ENCODE measurements around the gene SLC1A4. TPM values are rescaled to one million over a fixed set of nuclear protein-coding genes. Genes with fewer than 3 reads are reported as not detected.

SLC1A4 gene
- total RNA-seq, 4 donors from 2014 or later: 7.2 to 14.4 (median 12.2) TPM

DNA sequence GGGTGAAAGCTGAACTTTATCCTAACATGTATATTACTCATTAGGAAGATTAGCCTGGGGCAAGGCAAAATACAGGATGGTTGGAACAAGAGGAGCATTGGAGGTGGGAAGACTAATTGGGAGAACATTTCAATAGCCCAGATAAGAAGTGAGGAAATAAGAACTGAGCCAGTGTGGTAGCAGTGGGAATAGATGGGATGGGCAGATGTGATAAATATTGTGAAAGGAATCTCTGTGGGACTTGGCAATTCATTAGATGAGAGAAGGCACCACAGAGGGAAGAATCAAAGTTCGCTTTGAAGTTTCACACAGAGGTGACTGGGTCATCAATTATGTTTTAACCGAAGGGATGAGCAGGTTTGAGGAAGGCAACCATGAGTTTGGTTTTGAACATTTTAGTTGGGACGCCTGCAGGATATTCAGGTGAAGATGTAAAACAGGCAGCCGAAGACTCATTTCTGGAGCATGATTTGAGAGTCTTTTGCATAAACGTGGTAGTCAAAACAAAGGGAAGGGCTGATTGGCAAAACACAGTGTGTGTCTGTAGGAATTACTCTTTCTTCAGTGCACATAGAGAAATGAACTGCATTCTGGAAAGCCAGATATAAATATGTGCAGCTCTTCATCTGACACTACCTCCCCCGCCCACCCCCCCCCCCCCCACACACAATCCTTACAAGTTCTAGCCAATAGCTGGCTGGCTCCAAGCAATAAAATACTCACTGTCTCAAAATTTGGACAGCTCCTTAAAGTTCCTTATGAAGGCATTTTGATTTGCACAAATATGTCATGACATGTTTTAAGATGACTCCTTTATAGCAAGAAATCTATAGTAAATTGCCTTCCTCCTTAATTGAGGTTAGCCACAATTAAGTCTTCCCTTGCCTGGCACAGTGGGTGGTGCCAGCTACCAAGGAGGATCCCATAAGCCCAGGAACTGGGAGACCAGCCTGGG is 1.9 kb upstream of the SLC1A4 start:
- H3K36me3 ChIP-seq: no peaks in the 10 kb centered on the region
- 36 to 47% methylated on average over 6 of the region's 6 CpGs for WGBS, 2 donors
- no peaks in the 10 kb centered on the region for H3K9me3 ChIP-seq
- H3K4me1 ChIP-seq: peaks cover 0 to 38% (median 0%) of the 10 kb centered on the region in 4 donors
- no peaks in the 10 kb centered on the region for H3K27me3 ChIP-seq
- TF ChIP-seq EP300 (IDR thresholded peaks at IDR 0.05) (no peak), POLR2A (IDR thresholded peaks at IDR 0.05) (no peak)
- TF ChIP-seq, protein P1, sequence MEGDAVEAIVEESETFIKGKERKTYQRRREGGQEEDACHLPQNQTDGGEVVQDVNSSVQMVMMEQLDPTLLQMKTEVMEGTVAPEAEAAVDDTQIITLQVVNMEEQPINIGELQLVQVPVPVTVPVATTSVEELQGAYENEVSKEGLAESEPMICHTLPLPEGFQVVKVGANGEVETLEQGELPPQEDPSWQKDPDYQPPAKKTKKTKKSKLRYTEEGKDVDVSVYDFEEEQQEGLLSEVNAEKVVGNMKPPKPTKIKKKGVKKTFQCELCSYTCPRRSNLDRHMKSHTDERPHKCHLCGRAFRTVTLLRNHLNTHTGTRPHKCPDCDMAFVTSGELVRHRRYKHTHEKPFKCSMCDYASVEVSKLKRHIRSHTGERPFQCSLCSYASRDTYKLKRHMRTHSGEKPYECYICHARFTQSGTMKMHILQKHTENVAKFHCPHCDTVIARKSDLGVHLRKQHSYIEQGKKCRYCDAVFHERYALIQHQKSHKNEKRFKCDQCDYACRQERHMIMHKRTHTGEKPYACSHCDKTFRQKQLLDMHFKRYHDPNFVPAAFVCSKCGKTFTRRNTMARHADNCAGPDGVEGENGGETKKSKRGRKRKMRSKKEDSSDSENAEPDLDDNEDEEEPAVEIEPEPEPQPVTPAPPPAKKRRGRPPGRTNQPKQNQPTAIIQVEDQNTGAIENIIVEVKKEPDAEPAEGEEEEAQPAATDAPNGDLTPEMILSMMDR (IDR thresholded peaks at IDR 0.05): no peak
- H3K4me3 ChIP-seq: peak overlapping the region in 2 of 4 donors; percentile 69 to 81
- no peak for DNase-seq (ENCODE audit: low spot score in 2 of 2)
- H3K27ac ChIP-seq: peak overlapping the region in 3 of 4 donors; percentile 97 to 98 (median 98)

- WGBS, 2 donors: 2% methylated on average over 12 of the region's 12 CpGs
- Histone ChIP-seq H3K27me3 (no peaks in the 10 kb centered on the region), H3K4me3 (peak overlapping the region; percentile 56 to 81 (median 70)), H3K27ac (peak overlapping the region; percentile 90 to 98 (median 98)), H3K9me3 (no peaks in the 10 kb centered on the region), H3K36me3 (no peaks in the 10 kb centered on the region), H3K4me1 (peaks cover 0 to 42% (median 0%) of the 10 kb centered on the region in 4 donors)
- TF ChIP-seq, protein P1 (IDR thresholded peaks at IDR 0.05): no peak
- TF ChIP-seq POLR2A (IDR thresholded peaks at IDR 0.05) (no peak), EP300 (IDR thresholded peaks at IDR 0.05) (no peak)
- DNase-seq (ENCODE audit: low spot score in 2 of 2): no peak
Observed at GRCh38 chr2:64987956-64988419, 1.2 kb upstream of the SLC1A4 start.

DNA sequence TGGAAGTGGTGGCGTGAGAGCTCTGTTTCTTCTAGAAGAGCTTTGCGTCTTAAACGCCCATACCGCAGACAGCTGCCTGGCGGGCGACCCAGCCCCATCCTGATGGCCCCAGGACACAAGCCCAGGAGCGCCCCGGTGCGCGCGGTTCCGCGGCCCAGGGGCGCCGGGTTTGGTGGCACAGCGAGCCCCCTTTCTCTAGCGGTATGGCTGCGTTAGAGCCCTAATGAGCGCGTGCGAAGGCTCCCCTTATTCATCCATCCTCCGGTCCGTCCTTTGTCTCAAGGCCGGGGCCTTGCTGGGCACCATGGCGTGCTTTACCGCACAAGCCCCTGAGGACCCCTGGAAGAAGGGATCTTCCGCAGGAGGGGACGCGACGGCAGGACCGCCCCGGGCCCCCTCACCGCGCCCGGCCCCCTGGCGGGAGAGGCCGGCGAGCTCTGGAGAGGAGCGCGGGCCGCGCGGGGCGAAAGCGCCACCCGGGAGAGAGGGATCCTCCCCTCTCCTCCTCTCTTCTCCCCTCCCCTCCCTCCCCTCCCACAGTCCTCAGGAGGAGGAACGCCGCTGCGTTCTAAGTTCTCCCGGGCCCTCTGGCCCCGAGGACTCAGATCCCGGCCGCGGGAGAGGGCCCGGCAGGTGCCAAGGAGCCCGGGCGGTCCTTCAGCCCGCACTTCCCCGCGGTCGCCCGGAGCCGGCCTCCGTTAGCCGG is 626 bp upstream of the SLC1A4 start:
- TF ChIP-seq POLR2A (IDR thresholded peaks at IDR 0.05): peak in 1 of 2 donors; percentile 78
- TF ChIP-seq, protein P1 (IDR thresholded peaks at IDR 0.05): peak in 4 of 5 experiments; percentile 40 to 80 (median 62)
- TF ChIP-seq EP300 (IDR thresholded peaks at IDR 0.05): peak in 1 of 2 donors; percentile 63
- Histone ChIP-seq H3K4me1 (peaks cover 0 to 45% (median 0%) of the 10 kb centered on the region in 4 donors), H3K36me3 (no peaks in the 10 kb centered on the region), H3K27me3 (no peaks in the 10 kb centered on the region), H3K27ac (peak overlapping the region; percentile 90 to 98 (median 98)), H3K9me3 (no peaks in the 10 kb centered on the region), H3K4me3 (peak overlapping the region; percentile 56 to 81 (median 70))
- peak; percentile 17 to 54 for DNase-seq (ENCODE audit: low spot score in 2 of 2)
- WGBS, 2 donors: 0% methylated on average over 7 to 25 of the region's 65 CpGs

DNA sequence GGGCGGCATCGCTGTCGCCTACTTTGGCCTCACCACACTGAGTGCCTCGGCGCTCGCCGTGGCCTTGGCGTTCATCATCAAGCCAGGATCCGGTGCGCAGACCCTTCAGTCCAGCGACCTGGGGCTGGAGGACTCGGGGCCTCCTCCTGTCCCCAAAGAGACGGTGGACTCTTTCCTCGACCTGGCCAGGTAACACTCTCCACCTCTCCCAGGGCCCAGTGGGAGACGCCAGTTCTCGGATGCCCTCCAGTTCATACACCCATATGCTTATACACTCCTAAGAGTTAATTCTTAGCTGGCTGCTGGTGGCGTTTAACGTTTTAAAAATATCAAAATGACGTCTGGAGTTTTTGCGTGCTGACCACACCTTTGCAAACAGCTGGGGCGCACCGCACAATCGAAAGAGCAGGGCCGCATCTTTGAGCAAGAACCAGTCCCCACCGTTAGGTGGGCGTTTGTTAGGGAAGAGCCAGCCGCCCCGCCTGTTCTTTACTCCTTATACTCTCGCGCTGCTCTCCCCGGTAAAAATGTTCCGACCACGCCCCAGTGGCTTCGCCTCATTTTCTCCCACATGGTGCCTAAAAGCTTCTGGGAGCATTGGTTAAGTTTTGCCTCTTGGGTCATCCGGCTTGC is 899 bp downstream of the SLC1A4 start:
- no peaks in the 10 kb centered on the region for H3K36me3 ChIP-seq
- H3K4me1 ChIP-seq: peaks cover 0 to 45% (median 0%) of the 10 kb centered on the region in 4 donors
- no peaks in the 10 kb centered on the region for H3K27me3 ChIP-seq
- TF ChIP-seq, protein P1 (IDR thresholded peaks at IDR 0.05): no peak
- TF ChIP-seq POLR2A (IDR thresholded peaks at IDR 0.05) (no peak), EP300 (IDR thresholded peaks at IDR 0.05) (no peak)
- DNase-seq (ENCODE audit: low spot score in 2 of 2): peak in 1 of 2 donors; percentile 11
- H3K9me3 ChIP-seq: no peaks in the 10 kb centered on the region
- 5 to 11% methylated on average over 26 to 29 of the region's 35 CpGs for WGBS, 2 donors
- H3K4me3 ChIP-seq: peak overlapping the region; percentile 56 to 82 (median 75)
- H3K27ac ChIP-seq: peak overlapping the region in 3 of 4 donors; percentile 90 to 98 (median 97)

Data from tibial nerve (tissue), 4 donors.